Stimulated activated CD4-positive, alpha-beta T cell treated with anti-CD3 and anti-CD28 coated beads, Interleukin-2, amount 100 ng/mL, for 4 hours (primary cell): ENCODE measurements around the gene AKAP1.

Source experiments
- DNase-seq: peaks from one replicate; pipeline ENCODE4 v3.0.0-alpha.2; 2020; ENCODE audit warnings: low read depth

The AKAP1 gene, protein sequence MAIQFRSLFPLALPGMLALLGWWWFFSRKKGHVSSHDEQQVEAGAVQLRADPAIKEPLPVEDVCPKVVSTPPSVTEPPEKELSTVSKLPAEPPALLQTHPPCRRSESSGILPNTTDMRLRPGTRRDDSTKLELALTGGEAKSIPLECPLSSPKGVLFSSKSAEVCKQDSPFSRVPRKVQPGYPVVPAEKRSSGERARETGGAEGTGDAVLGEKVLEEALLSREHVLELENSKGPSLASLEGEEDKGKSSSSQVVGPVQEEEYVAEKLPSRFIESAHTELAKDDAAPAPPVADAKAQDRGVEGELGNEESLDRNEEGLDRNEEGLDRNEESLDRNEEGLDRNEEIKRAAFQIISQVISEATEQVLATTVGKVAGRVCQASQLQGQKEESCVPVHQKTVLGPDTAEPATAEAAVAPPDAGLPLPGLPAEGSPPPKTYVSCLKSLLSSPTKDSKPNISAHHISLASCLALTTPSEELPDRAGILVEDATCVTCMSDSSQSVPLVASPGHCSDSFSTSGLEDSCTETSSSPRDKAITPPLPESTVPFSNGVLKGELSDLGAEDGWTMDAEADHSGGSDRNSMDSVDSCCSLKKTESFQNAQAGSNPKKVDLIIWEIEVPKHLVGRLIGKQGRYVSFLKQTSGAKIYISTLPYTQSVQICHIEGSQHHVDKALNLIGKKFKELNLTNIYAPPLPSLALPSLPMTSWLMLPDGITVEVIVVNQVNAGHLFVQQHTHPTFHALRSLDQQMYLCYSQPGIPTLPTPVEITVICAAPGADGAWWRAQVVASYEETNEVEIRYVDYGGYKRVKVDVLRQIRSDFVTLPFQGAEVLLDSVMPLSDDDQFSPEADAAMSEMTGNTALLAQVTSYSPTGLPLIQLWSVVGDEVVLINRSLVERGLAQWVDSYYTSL

GRCh38 chr17:57084802-57085447 lies at the start of gene AKAP1:
Gene AKAP1 (plus strand): TSS chr17:57085246. CDS start chr17:57105465, 20,219 bp downstream.
- peak; percentile 91 for DNase-seq

- DNase-seq: no peak
Observed at GRCh38 chr17:57035971-57036481, 49.0 kb upstream of the AKAP1 start.

- DNase-seq: no peak
Observed at GRCh38 chr17:57037411-57037810, 47.6 kb upstream of the AKAP1 start.

- no peak for DNase-seq
Observed at GRCh38 chr17:57038486-57038885, 46.6 kb upstream of the AKAP1 start.

- no peak for DNase-seq
Observed at GRCh38 chr17:57040571-57040970, 44.5 kb upstream of the AKAP1 start.

- no peak for DNase-seq
Observed at GRCh38 chr17:57043276-57043675, 41.8 kb upstream of the AKAP1 start.

- DNase-seq: no peak
Observed at GRCh38 chr17:57044976-57045867, 39.8 kb upstream of the AKAP1 start.

DNA sequence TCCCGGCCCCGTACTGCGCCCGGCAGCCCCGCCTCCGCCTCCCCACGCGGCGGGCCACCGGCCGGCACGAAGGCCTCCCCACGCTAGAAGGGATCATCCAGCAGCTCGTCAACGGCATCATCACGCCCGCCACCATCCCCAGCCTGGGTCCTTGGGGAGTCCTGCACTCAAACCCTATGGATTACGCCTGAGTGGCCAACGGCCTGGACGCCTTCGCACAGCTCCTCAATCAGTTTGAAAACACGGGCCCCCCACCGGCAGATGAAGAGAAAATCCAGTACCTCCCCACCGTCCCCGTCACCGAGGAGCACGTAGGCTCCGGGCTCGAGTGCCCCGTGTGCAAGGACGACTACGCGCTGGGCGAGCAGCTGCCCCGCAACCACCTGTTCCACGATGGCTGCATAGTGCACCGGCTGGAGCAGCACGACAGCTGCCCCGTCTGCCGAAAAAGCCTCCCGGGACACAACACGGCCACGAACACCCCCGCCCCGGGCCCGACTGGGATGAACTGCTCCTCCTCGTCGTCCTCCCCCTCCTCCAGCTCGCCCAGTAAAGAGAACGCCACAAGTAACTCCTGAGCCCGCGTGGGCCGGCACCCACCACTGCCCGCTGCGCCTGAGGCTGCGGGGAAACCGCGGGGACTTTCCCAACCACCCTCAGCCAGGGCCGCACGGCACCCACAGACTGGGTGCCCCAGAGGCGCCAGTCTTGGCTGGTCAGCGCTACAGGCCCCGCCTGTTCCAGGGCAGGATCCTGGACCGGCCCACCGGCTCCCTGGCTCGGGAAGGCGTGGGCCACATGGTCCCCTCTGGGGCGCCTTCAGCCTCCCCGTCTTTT lies 39.0 kb upstream of the AKAP1 start:
- peak; percentile 12 for DNase-seq

GRCh38 chr17:57046749-57047148 lies 38.3 kb upstream of the AKAP1 start:
- DNase-seq: no peak

GRCh38 chr17:57048096-57048495 lies 37.0 kb upstream of the AKAP1 start:
- no peak for DNase-seq

DNA sequence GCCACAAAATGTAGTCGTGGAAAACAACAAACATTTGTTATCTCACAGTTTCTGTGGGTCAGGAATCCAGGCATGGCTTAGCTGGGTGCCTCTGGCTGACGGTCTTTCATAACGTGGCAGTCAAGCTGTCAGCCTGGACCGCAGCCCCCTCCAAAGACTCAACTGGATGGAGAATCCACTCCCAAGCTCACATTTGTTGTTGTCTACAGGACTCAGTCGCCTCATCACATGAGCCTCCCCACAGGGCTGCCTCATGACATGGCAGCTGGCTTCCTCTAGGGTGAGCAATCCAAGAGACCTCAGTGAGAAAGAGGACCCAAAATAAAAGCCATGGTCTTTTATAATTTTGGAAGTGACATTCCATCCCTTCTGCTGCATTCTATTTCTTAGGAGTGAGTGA lies 34.7 kb upstream of the AKAP1 start:
- no peak for DNase-seq

DNA sequence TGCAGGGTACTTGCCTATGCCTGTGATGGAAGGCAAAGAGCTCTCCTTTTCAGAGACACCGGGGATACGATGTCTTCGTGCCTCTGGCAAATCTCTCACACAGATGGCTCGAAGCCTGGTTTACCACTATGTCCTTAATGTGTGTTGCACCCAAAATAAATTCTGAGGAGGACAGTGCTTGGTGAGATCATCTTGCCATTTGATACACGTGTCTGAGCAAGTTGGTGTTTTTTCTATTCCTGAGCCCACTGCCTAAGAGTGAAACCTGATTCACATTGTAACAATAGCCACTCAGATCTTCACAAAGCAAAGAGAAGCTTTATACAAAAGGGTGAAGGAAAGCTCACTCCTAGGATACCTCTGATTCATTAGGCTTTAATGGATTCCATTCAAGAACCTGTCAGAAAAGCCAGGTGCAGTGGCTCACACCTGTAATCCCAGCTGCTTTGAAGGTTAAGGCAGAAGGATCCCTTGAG lies 33.1 kb upstream of the AKAP1 start:
- DNase-seq: no peak

DNA sequence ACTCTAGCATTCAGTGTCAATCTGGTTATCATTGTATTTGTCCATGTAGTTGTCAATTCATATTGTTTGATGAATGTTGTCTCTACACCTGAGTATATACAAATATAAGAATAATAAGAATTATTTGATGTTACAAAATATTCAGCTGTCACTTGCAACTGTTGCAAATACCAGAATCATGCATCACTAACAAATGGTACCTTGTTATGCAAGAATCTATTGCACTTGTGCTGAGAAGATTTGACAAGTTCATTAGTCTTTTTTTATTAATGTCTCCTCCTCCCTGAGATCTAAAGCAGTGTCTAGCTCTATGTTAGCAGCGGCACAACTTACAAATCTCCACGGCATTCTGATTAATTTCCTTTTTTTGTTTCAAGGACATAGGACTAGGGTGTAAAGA lies 22.2 kb upstream of the AKAP1 start:
- DNase-seq: no peak

- no peak for DNase-seq
Observed at GRCh38 chr17:57067162-57067561, 17.9 kb upstream of the AKAP1 start.

DNA sequence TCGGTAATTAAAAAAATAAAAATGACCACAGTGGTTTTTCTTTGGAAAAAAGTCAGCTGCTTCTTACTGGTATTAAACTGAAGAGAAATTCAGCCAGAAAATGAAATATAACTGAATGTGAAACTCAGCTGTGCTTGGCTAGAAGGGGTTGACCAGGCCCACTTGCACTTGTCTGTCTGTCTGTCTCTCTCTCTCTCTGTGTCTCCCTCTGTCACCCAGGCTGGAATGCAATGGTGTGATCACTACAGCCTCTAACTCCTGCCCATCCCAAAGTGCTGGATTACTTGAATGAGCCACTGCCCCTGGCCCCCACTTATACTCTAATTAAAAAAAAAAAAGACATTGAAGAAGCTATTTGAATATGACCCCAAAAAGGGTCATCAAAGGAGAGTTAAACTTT lies 17.3 kb upstream of the AKAP1 start:
- DNase-seq: no peak

GRCh38 chr17:57068222-57068658 lies 16.8 kb upstream of the AKAP1 start:
- DNase-seq: no peak

DNA sequence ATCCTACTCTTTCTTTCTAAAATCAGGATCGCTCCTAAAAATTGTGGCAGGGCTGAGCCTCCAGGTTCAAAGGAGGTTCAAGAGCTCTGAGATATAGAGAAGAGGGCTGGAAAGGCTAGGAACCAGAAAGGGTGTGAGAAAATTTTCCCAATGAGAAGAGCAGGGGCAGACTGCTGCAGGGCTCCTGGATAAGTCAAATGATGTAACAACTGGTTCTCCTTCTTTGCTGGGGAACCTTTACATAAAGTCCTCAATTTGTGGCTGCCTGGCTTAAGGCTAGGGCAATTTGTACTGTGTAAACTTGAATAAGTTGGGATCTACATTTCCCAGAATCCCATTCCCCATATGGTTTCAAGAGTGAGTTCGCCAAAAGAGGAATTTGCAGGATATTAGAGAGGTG lies 16.3 kb upstream of the AKAP1 start:
- DNase-seq: no peak

DNA sequence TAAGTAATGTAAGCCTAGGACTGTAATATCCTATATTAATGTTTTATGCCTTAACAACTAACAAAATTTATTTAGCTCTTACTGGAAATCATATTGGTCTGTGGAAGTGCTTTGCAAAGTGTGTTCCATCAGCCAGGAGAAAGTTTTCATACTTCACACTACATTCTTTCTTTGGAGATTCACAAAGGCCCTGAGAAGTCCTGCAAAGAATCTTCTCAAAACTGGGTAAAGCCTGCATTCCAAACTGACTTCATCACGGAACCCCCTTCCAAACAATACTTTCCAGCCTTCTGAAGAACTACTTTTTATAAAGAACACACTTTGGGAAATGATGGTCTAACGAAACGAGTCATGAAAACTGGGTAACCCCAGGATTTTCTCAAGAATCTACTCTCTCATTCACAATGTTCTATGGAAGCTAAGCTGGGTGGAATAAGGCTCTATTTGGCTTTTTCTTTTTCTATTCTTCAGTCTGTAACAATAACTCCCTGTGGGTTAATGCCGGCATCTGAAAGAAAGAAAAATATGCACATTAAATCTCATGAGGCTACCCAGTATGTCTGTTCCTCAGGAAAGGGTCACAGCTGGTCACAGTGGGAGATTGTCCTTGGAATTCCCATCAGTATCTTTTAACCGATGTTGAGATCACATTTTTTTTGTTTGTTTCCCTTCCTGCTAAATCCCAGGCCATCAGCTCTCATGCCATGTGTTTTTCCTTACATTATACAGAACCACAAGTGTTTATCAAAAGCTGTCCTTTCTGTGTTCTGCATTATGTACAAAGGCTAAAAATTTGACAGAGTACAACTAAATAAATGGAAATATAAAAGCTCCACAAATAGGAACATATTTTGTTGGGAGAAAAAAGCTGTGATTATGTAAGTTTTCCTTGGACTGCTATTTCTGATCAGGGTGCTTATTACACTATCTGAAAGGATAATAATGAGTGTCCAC lies 12.8 kb upstream of the AKAP1 start:
- DNase-seq: no peak

DNA sequence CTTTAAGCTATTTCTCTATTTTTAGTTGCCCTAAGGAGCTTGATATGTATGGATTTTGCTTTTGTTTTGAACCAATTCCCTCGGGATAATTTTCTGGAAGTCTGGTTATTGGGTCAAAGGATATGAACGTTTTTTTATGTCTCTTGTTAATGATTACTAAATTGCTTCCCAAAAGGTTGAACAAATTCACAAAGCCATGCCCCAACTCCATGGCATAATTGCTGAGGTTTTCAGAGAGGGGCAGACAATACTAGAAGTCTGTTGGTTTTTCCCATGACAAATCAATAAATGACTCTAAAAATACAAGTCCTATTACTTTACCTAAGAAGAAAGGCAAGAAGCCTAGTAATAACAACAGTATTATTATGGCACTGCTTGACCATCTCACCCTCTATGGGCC lies 11.4 kb upstream of the AKAP1 start:
- no peak for DNase-seq
